GM18951 (cell line): Measurements from ENCODE around the gene LPCAT1.

Experiments used
- POLR2A ChIP-seq: IDR thresholded peaks from 4 replicates; pipeline ENCODE4 v1.6.1; 2011; ENCODE audit warnings: mild to moderate bottlenecking; ENCODE audit not compliant: insufficient read length, insufficient read depth; ENCODE audit errors: extremely low read depth
- in situ Hi-C: fragments of 300-500 bp; cut with MboI; formaldehyde crosslinking; loops from one replicate; pipeline ENCODE4 v1.12.0; 2022; ENCODE audit warnings: low sequenced_read_pairs, mixed read lengths, inconsistent platforms; ENCODE audit not compliant: unreplicated experiment

The LPCAT1 gene

GRCh38 chr5:1414311-1415058 lies 109.3 kb downstream of the LPCAT1 start:
- in situ Hi-C loops: no loop called here
- no peak for TF ChIP-seq POLR2A

DNA sequence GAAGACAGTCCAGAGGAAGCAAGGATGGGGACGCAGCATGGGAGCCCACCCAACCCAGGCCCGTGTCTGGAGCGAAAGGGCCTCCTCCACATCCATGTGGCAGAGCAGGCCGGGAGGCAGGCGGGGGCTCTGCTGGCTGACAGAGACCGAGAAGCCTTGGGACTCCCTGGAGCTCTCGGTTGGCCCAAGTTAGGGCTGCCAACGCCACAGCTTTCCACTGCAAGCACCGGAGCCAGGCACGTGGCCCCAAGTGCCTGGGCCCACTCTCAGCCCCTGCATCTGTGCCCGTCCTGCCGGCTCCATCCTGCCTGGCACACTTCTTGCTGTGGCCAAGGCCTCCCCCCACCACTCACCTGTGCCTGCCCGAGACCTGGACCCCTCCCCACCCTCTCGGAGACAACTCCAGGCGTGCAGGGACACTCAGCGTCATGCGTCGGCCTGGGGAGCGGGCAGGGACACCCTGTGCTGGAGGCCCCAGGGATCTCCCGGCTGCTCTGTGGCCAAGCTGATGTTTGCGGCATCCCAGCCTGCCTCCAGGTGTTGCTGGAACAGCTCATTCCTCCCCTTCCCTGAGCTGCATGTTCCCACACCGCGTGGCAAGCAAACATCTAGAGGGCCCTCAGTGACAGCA lies 110.0 kb downstream of the LPCAT1 start:
- in situ Hi-C loops: no loop called here
- no peak for TF ChIP-seq POLR2A

GRCh38 chr5:1413211-1413610 lies 110.5 kb downstream of the LPCAT1 start:
- in situ Hi-C loops: no loop called here
- TF ChIP-seq POLR2A: no peak

- no peak for TF ChIP-seq POLR2A
- in situ Hi-C loops: no loop called here
Observed at GRCh38 chr5:1412621-1413020, 111.1 kb downstream of the LPCAT1 start.

DNA sequence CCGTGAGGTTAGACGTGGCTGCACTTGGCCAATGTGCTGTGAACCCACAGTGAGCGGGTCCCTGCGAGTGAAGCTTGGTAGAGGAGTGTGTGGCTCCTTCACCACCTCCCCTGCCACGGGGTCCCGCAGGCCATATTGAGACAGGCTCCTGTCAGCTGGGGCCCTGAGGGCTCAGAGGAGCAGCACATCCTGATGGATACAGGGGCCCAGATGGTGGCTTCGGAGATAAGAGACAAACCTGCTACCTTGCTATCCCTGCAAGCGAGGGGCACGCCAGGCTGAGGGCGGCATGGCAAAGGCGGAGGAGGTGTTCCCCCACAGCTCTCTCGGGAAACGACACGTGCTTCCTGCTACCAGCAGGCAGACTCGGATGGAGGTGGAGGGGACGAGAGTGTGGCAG lies 111.6 kb downstream of the LPCAT1 start:
- in situ Hi-C loops: no loop called here
- no peak for TF ChIP-seq POLR2A
